ENCODE results near the gene OSBP2. TPM values are rescaled to one million over a fixed set of nuclear protein-coding genes. Genes with fewer than 3 reads are reported as not detected.

The OSBP2 gene
- total RNA-seq, 2 donors from 2014 or later, result 4.0 to 16.8 TPM

DNA sequence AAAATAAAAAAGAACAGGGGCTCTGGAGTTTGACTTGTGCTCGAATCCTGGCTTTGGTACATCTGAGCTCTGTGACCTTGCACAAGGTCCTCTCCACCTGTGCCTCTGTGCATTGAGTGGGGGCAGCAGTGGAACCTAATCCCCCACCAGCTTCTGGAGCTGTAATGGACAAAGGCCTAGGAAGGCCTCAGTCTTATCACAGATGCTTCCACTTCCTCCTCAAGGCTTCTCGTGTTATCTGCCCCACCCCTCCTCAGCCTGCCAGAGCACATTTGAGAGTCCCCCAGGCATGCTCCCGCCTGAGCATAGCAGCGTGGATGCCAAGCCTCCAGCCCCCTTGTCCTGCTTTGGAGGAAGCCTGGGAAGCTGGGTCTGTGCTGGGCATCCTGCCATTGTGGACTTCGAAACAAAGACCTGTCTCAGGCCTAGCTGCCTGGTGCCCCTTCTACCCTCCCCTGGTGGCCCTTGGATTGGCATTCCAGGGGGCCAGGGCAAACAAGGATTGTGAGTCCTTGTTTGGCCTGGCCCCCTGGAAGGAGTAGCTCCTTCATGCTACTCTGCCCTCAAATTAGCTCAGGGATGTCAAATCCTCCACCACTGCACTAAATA lies 44.1 kb upstream of the OSBP2 start:
- Histone ChIP-seq H3K27me3 (no peaks in the 10 kb centered on the region), H3K4me3 (no peak overlapping the region), H3K4me1 (no peaks in the 10 kb centered on the region), H3K36me3 (peaks cover 6% of the 10 kb centered on the region), H3K9me3 (no peaks in the 10 kb centered on the region), H3K27ac (no peak overlapping the region)
- DNase-seq (ENCODE audit: low spot score), result no peak
- TF ChIP-seq, protein P1, sequence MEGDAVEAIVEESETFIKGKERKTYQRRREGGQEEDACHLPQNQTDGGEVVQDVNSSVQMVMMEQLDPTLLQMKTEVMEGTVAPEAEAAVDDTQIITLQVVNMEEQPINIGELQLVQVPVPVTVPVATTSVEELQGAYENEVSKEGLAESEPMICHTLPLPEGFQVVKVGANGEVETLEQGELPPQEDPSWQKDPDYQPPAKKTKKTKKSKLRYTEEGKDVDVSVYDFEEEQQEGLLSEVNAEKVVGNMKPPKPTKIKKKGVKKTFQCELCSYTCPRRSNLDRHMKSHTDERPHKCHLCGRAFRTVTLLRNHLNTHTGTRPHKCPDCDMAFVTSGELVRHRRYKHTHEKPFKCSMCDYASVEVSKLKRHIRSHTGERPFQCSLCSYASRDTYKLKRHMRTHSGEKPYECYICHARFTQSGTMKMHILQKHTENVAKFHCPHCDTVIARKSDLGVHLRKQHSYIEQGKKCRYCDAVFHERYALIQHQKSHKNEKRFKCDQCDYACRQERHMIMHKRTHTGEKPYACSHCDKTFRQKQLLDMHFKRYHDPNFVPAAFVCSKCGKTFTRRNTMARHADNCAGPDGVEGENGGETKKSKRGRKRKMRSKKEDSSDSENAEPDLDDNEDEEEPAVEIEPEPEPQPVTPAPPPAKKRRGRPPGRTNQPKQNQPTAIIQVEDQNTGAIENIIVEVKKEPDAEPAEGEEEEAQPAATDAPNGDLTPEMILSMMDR (IDR thresholded peaks at IDR 0.05), result no peak

DNA sequence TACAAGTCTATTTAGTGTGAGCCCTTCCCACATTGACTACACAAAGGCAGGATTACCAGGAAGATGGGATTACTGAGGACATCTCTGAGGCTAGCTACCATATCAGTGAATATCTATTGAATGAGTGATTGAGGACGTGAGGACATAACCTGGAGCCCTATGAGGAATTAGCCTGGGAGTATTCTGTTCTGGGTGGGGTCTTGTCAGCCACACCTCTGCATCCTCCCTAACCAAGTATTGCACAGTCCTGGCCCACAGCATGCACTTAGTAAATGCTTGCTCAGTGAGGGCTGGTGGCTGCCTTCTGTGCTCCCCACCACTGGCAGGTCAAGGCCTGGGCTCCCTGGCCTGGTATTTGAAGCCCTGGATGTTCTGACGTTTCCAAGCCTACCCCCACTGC lies 41.8 kb upstream of the OSBP2 start:
- Histone ChIP-seq H3K27ac (no peak overlapping the region), H3K4me3 (no peak overlapping the region), H3K27me3 (no peaks in the 10 kb centered on the region), H3K4me1 (no peaks in the 10 kb centered on the region), H3K36me3 (no peaks in the 10 kb centered on the region), H3K9me3 (no peaks in the 10 kb centered on the region)
- DNase-seq (ENCODE audit: low spot score), result no peak
- TF ChIP-seq, protein P1 (IDR thresholded peaks at IDR 0.05), result no peak

DNA sequence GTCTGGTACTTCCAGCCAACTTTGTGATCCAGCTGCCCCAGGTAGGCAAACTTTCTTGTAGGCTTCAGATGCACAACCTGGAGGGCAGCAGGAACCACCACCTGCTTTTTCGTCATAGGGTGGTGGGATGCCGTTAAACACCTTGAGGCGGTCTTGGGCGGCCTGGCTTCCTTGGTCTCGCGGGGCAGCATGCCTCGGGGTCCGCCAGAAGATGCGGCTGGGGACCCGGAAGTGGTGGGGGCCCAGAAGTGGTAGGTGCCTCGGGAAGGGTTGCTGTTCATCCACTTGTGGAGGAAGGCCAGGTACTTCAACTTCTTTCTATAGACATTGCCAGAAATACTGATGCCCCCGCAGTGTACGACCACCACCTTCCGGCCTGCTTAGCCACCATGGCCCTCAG lies 40.3 kb upstream of the OSBP2 start:
- Histone ChIP-seq H3K9me3 (no peaks in the 10 kb centered on the region), H3K36me3 (no peaks in the 10 kb centered on the region), H3K4me1 (no peaks in the 10 kb centered on the region), H3K4me3 (no peak overlapping the region), H3K27me3 (no peaks in the 10 kb centered on the region), H3K27ac (no peak overlapping the region)
- TF ChIP-seq, protein P1 (IDR thresholded peaks at IDR 0.05), result no peak
- DNase-seq (ENCODE audit: low spot score), result no peak

DNA sequence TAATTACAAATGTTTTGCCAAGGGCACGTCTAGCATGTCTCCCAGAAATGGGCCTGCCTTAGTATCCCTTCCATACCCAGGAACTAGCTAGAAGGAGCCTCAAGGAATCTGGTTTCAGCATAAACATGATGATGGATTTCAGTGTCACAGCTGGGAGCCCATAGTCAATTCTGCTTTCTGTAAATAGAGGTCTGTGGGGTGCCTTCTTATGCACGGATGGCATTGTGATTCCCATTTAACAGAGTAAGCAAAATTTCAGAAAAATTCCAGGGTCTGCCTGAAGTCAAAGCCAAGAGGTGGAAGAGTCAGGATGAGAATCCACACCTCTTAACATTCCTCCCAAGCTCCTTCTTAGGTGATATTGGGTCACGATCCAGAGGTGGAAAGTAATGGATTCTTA lies 39.1 kb upstream of the OSBP2 start:
- Histone ChIP-seq H3K27ac (no peak overlapping the region), H3K9me3 (no peaks in the 10 kb centered on the region), H3K36me3 (no peaks in the 10 kb centered on the region), H3K27me3 (no peaks in the 10 kb centered on the region), H3K4me1 (no peaks in the 10 kb centered on the region), H3K4me3 (no peak overlapping the region)
- no peak for DNase-seq (ENCODE audit: low spot score)
- TF ChIP-seq, protein P1 (IDR thresholded peaks at IDR 0.05), result no peak

DNA sequence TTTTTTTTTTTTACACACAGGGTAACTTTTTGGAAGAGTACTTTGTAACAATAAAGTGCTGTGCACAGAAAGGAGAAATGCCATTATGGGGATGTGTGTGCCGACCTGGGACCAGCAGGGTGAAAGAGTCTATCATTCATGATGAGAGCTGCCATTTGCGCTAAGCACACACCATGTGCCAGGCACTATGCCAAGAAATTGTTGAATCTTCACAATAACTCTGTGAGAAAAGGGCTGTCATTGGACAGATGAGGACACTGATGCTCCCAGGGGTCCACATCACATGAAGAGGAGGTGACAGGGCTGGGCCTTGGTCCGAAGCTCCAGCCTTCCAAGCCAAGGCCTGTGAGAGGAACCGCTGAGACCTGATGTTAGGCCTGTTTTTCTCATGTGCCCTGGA lies 32.6 kb upstream of the OSBP2 start:
- TF ChIP-seq, protein P1 (IDR thresholded peaks at IDR 0.05), result no peak
- Histone ChIP-seq H3K9me3 (no peaks in the 10 kb centered on the region), H3K4me1 (peaks cover 0 to 6% of the 10 kb centered on the region in 2 donors), H3K4me3 (no peak overlapping the region), H3K36me3 (peaks cover 6% of the 10 kb centered on the region), H3K27ac (no peak overlapping the region), H3K27me3 (no peaks in the 10 kb centered on the region)
- no peak for DNase-seq (ENCODE audit: low spot score)

DNA sequence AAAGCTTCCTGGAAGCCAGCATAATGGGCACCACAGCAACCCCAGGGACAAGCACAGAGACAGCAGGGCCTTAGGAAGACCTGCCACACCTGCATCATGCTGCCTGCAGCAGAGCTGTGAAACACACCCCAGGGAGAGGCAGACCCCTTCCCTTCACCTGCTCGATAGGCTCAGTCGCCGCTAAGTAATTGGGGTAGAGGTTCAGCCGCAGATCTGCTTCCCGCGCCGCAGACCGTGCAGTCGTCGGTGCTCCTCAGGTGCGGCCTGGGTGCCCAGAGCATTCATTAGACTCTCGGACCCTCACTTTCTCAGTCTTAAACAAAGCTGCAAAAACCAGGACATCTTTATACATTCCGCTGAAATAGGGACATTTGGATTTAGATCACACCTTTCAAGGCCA lies 29.9 kb upstream of the OSBP2 start:
- TF ChIP-seq, protein P1 (IDR thresholded peaks at IDR 0.05), result no peak
- Histone ChIP-seq H3K4me1 (peaks cover 0 to 15% of the 10 kb centered on the region in 2 donors), H3K36me3 (peaks cover 6% of the 10 kb centered on the region), H3K4me3 (no peak overlapping the region), H3K27ac (no peak overlapping the region), H3K27me3 (no peaks in the 10 kb centered on the region), H3K9me3 (no peaks in the 10 kb centered on the region)
- no peak for DNase-seq (ENCODE audit: low spot score)

Measured in right atrium auricular region (tissue), 2 donors.